Stimulated activated CD4-positive, alpha-beta T cell treated with anti-CD3 and anti-CD28 coated beads, TNF-alpha, amount 100 ng/mL, for 1 hour (primary cell): Measurements from ENCODE around the gene THSD4.
"Not testable (repeated sequence)": the region's sequence is repeated elsewhere in the genome, so short reads cannot be mapped to it uniquely, and the experiment has no call there.

Experiments
- DNase-seq, 3 donors: peaks; one replicate each; pipeline ENCODE4 v3.0.0-alpha.2; 2020; ENCODE audit warnings: low read depth in 3 of 3, low spot score in 1 of 3

The THSD4 gene

GRCh38 chr15:71120428-71120944 is 5.2 kb downstream of the THSD4 start:
- no peak for DNase-seq

GRCh38 chr15:71121442-71121841 is 6.2 kb downstream of the THSD4 start:
- no peak for DNase-seq

GRCh38 chr15:71124937-71125790 is 9.9 kb downstream of the THSD4 start:
- DNase-seq, result no peak

- no peak for DNase-seq
These were observed 10.7 kb downstream of the THSD4 start for GRCh38 chr15:71125831-71126450.

- no peak for DNase-seq
These were observed 11.8 kb downstream of the THSD4 start for GRCh38 chr15:71127083-71127482.

- DNase-seq, result not testable (repeated sequence)
These were observed 12.9 kb downstream of the THSD4 start for GRCh38 chr15:71128159-71128558.

- DNase-seq, result no peak
These were observed 13.8 kb downstream of the THSD4 start for GRCh38 chr15:71128939-71129562.

GRCh38 chr15:71129669-71130068 is 14.4 kb downstream of the THSD4 start:
- no peak for DNase-seq

GRCh38 chr15:71131601-71132362 is 16.5 kb downstream of the THSD4 start:
- no peak for DNase-seq

- DNase-seq, result no peak
These were observed 18.6 kb downstream of the THSD4 start for GRCh38 chr15:71133747-71134472.

- DNase-seq, result no peak
These were observed 21.0 kb downstream of the THSD4 start for GRCh38 chr15:71136159-71136783.

- DNase-seq, result no peak
These were observed 21.7 kb downstream of the THSD4 start for GRCh38 chr15:71136793-71137518.

- DNase-seq, result no peak
These were observed 23.2 kb downstream of the THSD4 start for GRCh38 chr15:71138473-71138872.

- DNase-seq, result no peak
These were observed 24.0 kb downstream of the THSD4 start for GRCh38 chr15:71139241-71139640.

- no peak for DNase-seq
These were observed 26.3 kb downstream of the THSD4 start for GRCh38 chr15:71141572-71141971.

GRCh38 chr15:71142780-71143179 is 27.5 kb downstream of the THSD4 start:
- DNase-seq, result no peak

- DNase-seq, result no peak
These were observed 28.4 kb downstream of the THSD4 start for GRCh38 chr15:71143373-71144310.

- no peak for DNase-seq
These were observed 30.4 kb downstream of the THSD4 start for GRCh38 chr15:71145648-71146047.
